HG03354 (cell line): ENCODE data around the gene NSUN2.
A peak's percentile ranks its signal among the peaks of the same experiment; 100 is the strongest.
"Not testable (repeated sequence)": the region's sequence is repeated elsewhere in the genome, so short reads cannot be mapped to it uniquely, and the experiment has no call there.

Source experiments
- ATAC-seq: cut with Tn5 transposase; IDR thresholded peaks from one replicate; pipeline ENCODE4 v1.9.1; 2021; ENCODE audit warnings: mild to moderate bottlenecking; ENCODE audit not compliant: unreplicated experiment, poor library complexity, severe bottlenecking

Gene NSUN2

DNA sequence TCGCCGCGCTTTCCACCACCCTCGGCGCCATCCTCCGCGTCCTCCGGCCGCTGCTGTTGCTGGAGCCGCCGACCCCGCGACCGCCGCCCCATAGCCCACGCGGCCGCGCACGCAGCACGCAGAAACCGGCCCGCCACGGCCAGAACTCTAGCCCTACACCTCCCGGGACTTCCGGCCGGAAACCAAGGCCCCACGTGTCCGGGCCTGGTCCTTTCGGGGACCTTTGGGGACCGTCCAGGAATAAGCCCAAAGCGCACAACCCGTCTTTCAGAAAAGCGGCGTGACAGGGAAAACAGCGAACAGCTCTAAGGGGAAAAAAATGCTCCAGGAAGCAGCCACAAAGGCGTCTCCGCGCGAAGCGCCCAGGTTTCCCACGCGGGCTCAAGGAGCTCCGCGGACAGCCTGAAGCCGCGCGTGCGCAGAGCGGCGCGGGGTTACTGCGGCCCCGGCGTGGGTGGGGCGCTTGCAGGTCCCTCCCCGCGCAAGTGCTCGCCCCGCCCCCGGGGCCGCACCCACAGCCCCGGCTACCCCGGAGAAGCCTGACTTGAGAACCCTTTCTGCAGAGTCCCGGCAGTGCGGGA is at the start of gene NSUN2, which contains the start of gene SRD5A1:
TSS of gene NSUN2 (minus strand) at position 157 of the 581 bp plus-strand sequence. CDS start at position 92, 65 bp downstream.
TSS of gene SRD5A1 (plus strand) at position 553 of the 581 bp plus-strand sequence. CDS start 137 bp downstream, outside the sequence.
- ATAC-seq, result peak; percentile 89

DNA sequence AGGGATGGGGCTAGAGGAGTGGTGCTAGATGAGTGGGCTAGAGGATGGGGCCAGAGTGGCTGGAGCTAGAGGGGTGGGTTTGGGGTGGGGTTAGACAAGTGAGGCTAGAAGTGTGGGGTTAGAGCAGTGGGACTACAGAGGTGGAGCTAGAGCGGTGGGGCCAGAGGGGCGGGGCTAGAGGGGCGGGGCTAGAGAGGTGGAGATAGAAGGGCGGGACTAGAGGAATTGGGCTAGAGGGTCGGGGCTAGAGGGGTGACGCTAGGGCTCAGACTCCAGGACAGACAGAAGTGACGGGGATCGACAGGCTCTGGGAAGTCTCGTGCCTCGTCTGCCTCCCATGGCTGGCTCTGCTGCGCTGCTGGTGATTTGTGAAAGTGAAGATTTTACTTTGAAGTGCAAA is 49.4 kb upstream of the NSUN2 start:
- ATAC-seq, result no peak

DNA sequence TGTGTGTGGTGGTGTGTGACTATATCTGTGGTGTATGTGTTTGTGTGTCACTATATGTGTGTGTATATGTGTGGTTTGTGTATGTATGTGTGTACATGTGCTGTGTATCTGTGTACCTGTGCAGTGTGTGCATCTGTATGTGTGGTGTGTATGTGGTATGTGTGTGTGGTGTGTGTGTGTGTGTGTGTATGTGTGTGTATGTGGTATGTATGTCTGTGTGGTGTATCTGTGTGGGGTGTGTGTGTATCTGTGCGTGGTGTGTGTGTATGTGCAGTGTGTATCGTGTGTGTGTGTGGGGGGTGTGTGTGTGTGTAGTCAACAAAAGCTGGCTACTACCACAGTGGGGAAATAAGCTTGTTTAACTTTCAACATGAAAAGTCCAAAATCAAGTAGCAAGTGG is 48.8 kb upstream of the NSUN2 start:
- no peak for ATAC-seq

DNA sequence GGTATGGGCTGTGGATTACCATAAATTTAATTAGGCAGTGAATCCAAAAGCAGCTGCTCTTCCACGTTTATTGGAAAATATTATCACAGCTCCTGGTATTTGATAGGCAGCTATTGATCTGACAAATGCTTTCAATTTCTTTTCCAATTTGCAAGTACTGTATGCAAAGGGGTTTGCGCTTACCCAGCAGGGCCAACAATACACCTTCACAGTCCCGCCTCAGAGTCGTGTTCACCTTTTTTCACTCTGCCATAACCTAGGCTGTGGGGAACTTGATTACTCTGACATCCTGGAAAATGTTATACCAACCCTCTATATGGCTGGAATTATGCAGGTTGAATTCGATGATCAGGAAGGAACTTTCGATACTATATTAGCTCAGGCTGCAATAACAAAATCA is 48.1 kb upstream of the NSUN2 start:
- ATAC-seq, result no peak

DNA sequence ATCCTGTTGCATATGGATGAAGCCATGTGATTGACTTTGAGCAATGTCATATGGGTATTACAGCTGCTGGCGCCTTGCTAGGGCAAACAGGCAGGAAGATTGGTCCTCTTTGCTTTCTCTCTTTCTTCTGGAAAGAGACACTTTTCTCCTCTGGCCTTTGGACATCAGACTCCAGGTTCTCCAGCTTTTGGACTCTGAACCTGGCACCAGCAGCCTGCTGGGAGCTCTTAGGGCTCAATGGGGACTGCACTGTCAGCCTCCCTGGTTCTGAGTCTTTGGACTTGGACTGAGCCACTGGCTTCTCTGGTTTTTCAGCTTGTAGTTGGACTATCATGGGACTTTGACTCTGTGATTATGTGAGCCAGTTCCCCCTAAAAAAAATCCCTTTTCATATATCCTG is 45.5 kb upstream of the NSUN2 start:
- no peak for ATAC-seq

DNA sequence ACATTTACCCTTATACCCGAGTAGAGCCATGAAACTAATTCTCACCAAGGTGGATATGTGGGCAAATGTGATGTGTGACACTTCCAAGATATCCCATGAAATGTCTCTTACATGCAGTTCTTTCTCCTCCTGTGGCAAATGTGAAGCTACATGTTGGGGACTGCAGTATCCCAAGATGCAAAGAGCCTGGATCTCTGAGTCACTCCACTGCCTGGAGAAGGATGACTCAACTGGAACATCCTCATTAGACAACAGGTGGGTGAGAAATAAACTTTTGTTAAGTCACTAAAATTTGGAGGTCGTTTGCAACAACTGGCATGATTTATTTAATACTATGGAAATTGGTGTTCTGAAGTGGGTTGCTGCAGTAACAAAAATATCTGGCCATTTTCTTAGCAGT is 43.9 kb upstream of the NSUN2 start:
- no peak for ATAC-seq

DNA sequence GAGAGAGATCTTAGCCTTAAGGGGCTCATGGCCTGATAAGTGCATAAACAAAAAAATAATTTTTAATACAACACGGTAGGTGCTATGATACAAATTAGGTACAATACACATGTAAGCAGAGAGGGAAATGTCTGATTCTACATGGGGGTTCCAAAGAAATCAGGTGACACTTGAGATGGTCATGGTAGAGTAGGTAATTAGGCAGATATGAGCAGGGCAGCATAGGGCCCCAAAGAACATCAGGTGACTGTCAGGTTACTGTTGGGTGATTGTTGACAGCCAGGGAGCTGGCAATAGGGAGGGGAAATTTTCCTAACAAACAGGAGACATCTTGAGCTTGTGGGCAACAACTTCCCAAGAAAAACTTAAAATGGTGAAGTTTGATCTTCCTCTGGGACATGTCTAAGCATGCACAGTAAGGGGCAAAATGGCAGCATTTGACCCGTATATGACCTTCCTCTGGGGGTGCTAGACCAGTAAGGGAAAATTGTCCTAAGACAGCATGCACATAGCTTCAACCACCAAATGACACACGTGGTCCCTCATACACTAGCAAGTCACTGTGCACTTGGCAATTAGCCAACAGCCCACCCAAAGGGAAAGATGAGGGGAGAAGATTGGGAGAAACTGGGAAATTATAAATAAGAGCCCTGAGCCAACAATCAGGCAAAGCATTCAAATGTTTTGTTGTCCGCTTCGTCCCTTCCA is 43.1 kb upstream of the NSUN2 start:
- no peak for ATAC-seq

DNA sequence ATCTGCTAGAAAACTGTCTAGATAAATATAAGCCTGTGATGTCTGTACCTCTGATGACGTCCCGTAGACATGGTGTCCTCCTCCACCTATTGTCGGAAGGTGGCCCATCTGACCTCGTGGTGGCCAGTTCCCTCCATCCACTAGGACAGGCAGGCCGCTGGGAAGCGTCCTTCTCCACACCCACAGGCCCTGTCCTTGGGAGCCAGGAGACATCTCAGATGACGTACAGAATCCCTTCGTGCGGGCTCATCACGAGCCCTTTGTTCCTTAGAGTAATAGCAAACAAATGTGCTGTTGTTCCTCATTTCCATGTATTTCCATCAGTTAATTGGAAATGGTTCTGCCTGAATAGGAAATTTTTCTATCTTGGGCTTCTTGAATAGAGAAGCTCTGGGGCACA is 42.0 kb upstream of the NSUN2 start:
- ATAC-seq, result no peak

DNA sequence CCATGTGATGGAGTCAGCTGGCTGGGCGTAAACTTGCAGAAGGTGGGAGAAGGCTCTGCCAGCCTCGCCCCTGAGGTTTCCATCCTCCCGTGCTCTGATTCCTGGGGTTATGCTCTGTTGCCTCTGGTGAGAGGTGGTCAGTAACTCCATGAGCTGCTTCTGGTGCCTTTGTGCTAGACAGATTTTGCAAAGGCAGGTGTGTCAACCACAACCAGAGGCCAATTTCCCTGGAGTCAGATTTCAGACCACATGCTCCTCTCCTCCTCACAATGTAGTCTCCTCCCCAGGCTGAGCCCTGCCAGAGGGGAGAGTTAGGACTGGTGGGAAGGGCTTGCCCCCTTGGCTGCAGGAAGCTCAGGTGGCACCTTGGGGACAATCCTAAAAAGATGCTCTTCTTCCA is 41.6 kb upstream of the NSUN2 start:
- no peak for ATAC-seq

DNA sequence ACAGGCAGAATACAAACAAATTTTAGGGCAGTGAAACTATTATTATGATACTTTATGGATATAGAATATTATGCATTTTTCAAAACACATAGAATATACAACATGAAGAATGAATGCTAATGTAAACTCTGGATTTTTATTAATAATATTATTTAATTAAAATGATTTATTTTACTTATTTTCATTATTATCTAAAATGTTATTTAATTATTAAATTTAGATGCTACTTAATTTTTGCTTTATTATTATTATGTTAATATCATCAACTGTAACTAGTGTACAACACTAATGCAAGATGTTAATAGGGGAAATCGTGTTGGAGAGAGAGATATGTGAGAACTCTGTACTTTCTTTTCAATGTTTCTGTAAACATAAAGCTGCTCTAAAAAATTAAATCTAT is 41.1 kb upstream of the NSUN2 start:
- no peak for ATAC-seq

DNA sequence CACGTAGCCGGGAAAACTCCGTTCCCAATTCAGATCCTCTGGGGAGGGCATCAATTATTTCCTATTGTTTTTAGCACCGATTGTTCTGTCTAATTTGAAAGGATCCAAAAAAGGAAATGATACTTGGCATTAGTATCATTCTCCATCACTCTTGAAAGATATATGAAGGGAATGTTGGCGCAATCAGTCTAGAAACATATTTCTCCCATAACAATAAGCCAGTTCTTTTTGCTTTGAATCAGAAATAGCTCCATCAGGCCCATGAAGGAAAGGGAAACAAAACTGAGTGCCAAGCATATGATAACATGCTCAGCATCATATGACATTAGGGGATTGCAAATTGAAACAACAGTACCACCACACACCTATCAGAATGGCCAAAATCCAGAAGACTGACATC is 40.2 kb upstream of the NSUN2 start:
- ATAC-seq, result no peak

DNA sequence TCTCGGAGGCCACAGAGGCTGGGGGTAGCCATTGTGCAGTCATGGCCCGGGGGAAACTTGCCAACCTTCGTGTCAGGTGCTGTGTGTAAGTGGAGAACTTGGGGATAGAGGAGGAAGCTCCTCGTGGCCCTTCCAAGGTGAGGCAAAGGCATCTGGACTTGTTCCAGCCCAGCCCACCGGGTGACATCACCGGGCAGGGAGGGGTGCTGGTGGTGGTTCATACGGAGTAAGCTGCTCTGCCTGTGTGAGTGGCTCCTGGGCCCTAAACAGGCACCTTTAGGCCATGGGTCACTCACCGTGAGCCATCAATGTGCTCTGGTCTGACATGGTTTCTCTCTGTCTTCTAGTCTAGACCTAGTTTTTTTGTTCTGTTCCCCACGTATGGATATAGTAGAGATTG is 35.9 kb upstream of the NSUN2 start:
- not testable (repeated sequence) for ATAC-seq

DNA sequence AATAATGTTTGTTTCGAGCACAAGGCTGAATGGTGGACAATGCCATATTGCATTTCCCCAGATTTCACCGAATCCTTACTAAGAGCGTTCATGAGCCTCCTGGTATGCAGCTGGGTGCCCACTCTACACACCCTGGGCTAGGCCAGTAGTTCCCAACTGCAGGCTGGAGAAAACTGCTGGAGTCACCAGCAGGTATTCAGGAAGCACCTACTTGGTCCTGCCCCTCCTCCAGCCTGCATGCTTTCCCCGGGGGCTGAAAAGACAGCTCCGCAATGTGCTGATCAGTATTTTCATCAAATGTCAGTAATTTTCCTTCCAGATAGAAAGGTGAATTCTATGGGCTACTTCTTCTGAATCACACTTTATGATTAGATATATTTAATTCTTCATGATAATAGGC is 34.8 kb upstream of the NSUN2 start:
- no peak for ATAC-seq

DNA sequence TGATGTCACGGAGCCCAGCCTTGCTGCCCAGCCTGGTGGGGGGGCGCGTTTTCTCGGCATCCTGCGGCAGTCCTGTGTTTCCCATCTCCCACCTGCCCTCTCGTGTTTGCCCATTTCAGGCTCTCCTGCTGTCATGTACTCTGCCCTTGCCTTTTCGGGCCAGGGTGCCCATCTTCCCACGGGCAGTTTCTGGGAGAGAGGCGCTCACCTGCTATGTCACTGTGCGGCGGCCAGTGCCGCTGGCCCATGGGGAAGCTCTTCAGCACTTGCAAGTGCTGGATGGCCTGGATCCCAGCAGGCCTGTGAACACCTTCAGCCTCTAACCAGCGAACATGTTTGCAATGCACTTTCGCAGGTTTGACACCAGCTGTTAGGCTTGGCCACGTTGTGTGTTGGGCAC is 33.9 kb upstream of the NSUN2 start:
- ATAC-seq, result no peak

DNA sequence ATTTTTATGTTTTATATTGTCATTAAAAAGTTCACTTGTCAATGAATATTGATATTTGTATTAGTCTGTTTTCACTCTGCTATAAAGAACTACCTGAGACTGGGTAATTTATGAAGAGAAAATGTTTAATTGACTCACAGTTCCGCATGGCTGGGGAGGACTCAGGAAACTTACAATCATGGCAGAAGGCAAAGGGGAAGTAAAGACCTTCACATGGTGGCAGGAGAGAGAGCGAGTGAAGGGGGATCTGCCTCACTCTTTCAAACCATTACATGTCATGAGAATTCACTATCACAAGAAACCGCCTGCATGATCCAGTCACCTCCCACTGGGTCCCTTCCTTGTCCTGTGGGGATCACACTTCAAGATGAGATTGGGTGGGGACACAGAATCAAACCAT is 27.8 kb upstream of the NSUN2 start:
- ATAC-seq, result peak; percentile 62

DNA sequence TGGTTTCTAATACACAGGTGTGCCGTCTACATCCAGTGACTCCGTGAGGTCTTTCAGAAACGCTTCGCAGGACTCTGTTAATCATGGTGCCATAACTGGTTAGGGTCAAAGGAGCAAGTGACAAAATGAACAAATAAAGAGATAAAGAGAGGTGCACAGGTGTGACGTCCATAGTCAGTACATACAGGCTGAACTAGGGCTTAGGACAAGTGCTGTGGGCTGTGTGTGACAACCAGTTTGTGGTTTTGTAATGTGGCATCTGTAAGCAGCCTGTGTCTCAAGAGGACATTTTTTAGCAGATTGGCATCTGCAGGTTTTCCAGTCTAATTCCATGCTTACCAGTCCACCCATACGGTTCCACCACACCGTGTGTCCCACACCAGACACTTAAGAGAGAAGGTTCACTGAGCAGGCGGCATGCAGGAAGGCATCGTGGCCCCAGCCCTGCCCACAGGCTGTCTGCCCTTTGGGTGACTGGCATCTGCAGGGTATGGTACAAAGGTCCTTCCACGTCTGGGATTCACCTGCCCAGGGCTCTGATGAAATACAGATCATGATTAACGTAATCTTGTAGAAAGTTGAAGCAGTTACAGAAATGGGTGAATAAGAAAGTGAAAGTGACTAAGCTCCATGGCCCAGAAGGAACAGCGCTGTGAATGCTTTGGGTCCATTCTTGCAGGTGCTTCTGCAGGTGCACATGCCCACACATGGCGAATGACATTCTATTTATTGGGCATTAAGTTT is 27.3 kb upstream of the NSUN2 start:
- peak; percentile 91 for ATAC-seq

DNA sequence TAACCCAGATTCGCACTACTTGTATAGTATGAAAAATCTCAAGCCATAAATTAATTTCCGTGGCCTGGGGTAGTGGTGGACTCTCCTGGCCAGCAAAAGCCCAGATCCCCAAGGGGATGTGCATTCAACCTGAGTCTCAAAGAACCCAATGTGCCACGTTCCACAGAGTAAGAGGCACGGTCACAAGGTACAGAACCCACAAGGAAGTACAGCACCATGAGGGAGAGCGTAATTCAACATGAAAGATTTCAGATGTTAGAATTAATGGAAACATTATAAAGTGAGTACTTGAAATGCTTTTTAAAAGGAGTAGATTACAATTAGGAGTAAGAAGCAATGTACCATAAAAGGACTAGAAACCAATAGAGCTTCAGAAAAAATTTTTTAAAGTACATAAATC is 23.8 kb upstream of the NSUN2 start:
- no peak for ATAC-seq

DNA sequence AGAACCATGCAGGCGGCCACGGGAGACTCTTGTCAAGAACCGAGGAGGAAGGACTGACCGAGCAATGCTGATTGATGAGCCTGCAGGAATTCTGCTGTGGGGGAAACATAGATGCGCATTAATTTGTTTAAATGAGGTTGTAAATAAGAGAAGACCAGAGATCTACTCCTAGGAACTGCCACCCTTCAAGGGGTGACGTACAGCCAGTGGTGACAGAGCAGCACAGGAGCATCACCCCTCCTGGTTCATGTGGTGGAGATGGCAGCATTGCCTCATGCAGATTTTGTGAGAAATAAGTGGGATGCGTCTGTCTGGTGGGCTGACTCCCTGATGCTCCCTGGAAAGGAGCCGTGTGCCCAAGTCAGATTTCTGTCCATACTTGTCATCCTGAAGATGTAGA is 22.6 kb upstream of the NSUN2 start:
- ATAC-seq, result no peak

DNA sequence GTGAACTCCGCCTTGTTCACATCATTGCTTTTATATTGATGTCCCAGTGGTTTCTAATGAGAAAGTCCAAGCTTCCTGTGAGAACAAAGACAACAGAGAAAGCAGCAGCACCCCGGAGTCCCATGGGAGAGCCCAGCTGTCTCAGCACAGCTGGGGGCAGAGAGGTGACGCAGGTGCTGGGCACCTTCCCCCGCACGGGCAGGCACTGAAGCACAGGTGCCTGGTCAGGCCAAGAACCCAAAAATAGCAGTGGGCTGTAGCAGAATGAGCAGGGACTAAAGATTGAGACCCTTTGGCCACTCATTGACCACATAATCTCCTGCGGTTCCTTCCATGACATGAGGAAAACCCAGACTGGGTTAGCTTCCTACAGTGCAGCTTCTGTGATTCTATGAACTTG is 19.2 kb upstream of the NSUN2 start:
- peak; percentile 98 for ATAC-seq

DNA sequence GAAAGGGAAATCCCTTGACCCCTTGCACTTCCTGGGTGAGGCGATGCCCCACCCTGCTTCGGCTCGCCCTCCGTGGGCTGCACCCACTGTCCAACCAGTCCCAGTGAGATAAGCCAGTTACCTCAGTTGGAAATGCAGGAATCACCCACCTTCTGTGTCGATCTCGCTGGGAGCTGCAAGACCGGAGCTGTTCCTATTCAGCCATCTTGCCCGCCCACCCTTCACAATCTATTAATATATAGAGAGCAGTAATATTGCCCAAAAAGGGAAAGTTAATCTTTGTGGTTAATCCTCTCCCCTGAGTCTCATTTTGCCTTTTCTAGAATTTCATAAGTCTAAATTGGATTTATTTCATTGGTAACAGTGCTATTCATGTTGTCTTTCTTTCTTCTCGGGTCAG is 16.8 kb upstream of the NSUN2 start:
- no peak for ATAC-seq

DNA sequence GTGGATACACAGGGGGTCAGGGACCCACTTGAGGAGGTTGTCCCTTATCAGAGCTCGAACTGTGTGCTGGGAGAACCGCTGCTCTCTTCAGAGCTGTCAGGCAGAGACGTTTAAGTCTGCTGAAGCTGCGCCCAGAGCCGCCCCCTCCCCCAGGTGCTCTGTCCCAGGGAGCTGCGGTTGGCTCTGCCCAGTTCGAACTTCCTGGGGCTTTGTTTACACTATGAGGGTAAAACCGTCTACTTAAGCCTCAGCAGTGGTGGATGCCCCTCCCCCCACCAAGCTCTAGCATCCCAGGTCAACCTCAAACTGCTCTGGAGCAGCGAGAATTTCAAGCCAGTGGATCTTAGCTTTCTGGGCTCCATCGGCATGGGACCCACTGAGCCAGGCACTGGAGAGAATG is 16.3 kb upstream of the NSUN2 start:
- ATAC-seq, result no peak
